Activated naive CD4-positive, alpha-beta T cell treated with anti-CD3 and anti-CD28 coated beads, Interleukin-2, amount 50 U/mL, for 24 hours (primary cell): Measurements from ENCODE around the gene SLC31A2.
"Not testable (repeated sequence)": the region's sequence is repeated elsewhere in the genome, so short reads cannot be mapped to it uniquely, and the experiment has no call there.

Experiments used
- H3K27ac Mint-ChIP-seq: one replicate; pipeline ENCODE4 v1.8.0; 2021; ENCODE audit warnings: mild to moderate bottlenecking, mixed read lengths
- H3K27me3 Mint-ChIP-seq: one replicate; pipeline ENCODE4 v1.8.0; 2021; ENCODE audit warnings: mixed read lengths
- H3K36me3 Mint-ChIP-seq: one replicate; pipeline ENCODE4 v1.8.0; 2021; ENCODE audit warnings: mixed read lengths
- H3K4me1 Mint-ChIP-seq: one replicate; pipeline ENCODE4 v1.8.0; 2021; ENCODE audit warnings: mixed read lengths
- H3K4me3 Mint-ChIP-seq: one replicate; pipeline ENCODE4 v1.8.0; 2021; ENCODE audit warnings: mild to moderate bottlenecking, mixed read lengths
- H3K9me3 Mint-ChIP-seq: one replicate; pipeline ENCODE4 v1.8.0; 2021; ENCODE audit warnings: mixed read lengths

The SLC31A2 gene, protein sequence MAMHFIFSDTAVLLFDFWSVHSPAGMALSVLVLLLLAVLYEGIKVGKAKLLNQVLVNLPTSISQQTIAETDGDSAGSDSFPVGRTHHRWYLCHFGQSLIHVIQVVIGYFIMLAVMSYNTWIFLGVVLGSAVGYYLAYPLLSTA

DNA sequence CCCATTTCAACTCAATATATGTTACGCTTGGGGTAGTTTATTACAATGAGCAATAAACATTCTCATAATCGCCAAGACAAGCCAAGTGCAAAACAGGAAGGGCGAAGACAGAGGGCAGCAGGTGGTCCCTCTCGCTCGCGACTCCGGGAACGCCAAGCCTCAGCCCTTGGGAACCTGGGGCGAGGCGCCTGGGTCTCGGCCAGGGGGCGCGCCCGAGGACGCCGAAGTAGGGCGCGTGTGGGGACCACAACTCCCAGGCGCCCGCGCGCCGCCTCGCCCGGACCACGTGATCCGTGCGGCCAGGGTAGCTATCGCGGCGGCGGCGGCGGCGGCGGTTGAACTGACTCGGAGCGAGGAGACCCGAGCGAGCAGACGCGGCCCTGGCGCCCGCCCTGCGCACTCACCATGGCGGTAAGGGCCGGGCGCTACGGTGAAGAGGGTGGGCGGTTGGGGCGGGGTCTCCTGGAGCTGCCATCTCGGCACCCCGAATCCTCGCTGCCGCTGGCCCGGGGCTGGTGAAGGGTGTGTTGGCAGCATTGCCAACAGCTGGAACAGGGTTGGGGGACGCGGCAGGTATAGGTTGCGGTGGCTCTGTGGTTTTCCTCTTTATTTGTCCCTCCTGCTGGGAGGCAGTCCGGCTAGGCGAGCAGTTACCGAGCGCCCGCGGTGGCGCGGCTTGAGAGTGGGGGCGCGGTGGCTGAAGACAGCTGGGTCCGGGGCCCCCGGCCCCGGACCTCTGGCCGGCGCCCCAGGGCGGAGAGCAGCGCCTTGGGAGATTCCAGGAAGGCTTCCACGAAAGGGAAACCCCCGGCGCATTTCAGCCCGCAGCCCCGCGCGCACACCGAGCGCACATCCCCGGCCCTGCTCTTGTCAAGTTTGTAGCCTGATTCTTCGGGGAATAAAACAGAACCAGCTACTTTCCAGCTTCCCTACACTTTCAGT is at the start of gene SLC31A2:
Gene SLC31A2 (plus strand): TSS at position 338 of the 942 bp plus-strand sequence. CDS start 68 bp downstream, at position 406.
- Mint-ChIP-seq H3K4me3 (peak within 1 kb of the TSS; percentile 82), H3K36me3 (no peaks in the 10 kb centered on the region), H3K4me1 (peaks cover 33% of the 10 kb centered on the region), H3K27ac (peak within 1 kb of the TSS; percentile 23), H3K9me3 (no peaks in the 10 kb centered on the region), H3K27me3 (no peaks in the 10 kb centered on the region)

DNA sequence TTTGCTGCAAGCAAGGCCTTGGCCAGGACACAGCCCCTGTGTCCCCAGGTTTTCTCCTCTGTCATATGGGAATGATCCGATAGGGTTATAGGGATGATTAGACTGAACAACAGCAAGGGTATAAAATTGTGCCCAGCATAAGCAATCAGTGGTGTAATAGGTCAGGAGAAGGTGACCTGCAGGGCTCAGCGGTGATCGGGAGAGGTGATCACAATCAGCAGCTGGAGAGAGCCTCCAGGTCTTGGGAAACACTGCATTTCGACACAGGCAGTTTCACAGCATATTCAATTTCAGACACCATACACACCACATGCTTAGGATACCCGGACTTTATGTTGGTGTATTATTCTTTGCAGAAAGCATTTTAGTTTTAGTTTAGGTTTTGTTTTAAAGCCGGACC is 45.5 kb upstream of the SLC31A2 start:
- H3K4me3 Mint-ChIP-seq, H3K27me3 Mint-ChIP-seq, H3K27ac Mint-ChIP-seq, H3K4me1 Mint-ChIP-seq, H3K9me3 Mint-ChIP-seq, H3K36me3 Mint-ChIP-seq: not testable (repeated sequence)

- H3K4me3 Mint-ChIP-seq, H3K36me3 Mint-ChIP-seq, H3K4me1 Mint-ChIP-seq, H3K27ac Mint-ChIP-seq, H3K27me3 Mint-ChIP-seq, H3K9me3 Mint-ChIP-seq: not testable (repeated sequence)
Observed at GRCh38 chr9:113111065-113111951, 39.5 kb upstream of the SLC31A2 start.

DNA sequence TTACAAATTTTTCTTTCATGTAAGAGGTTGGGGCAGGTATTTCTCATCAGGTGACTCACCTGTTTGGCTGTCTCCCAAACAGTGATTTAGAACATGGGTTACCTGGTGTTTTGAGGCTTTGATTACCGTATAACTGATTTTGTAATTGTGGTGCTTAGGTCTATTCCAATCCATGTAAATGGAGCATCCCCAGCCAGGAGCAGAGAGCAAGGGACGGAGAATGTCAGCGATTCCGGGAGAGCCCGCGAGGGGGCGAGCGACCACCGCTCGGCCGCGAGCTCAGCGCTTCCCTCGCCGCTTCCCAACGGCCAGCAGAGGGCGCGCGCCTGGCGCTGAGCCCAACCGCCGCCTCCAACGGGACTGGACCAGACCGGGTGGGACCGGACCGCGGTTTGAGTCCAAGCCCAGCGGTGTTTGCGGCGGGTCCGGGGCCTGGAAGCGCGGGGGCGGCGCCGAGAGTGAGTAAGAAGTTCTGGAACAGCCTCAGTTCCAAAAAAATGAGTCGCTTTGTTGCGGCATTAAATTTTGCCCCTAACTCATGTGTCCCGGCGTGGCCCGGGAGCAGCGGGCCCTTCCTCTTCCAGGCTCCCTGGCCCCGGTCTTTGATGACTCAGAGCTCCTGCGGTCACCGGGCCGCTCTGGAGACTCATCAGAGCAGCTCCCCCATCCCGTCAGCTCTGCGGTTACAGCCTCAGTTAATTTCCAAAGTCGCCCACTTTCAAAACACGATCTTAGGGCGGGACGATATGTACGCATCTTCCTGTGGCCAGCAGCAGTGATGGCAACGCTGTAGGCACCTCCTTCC is 37.9 kb upstream of the SLC31A2 start:
- H3K4me1 Mint-ChIP-seq, H3K9me3 Mint-ChIP-seq, H3K4me3 Mint-ChIP-seq, H3K27ac Mint-ChIP-seq, H3K27me3 Mint-ChIP-seq, H3K36me3 Mint-ChIP-seq: not testable (repeated sequence)

DNA sequence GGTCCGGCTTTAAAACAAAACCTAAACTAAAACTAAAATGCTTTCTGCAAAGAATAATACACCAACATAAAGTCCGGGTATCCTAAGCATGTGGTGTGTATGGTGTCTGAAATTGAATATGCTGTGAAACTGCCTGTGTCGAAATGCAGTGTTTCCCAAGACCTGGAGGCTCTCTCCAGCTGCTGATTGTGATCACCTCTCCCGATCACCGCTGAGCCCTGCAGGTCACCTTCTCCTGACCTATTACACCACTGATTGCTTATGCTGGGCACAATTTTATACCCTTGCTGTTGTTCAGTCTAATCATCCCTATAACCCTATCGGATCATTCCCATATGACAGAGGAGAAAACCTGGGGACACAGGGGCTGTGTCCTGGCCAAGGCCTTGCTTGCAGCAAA is 32.0 kb upstream of the SLC31A2 start:
- H3K36me3 Mint-ChIP-seq, H3K4me3 Mint-ChIP-seq: not testable (repeated sequence)

GRCh38 chr9:113125386-113126035 is 25.3 kb upstream of the SLC31A2 start:
- H3K27me3 Mint-ChIP-seq: peaks cover 17% of the 10 kb centered on the region
- H3K36me3 Mint-ChIP-seq: no peaks in the 10 kb centered on the region
- H3K9me3 Mint-ChIP-seq: no peaks in the 10 kb centered on the region
- H3K4me3 Mint-ChIP-seq: no peak overlapping the region
- H3K27ac Mint-ChIP-seq: no peak overlapping the region
- H3K4me1 Mint-ChIP-seq: no peaks in the 10 kb centered on the region

More for the DNA sequence above, 32.0 kb upstream of the SLC31A2 start:
- not testable (repeated sequence) for H3K27me3 Mint-ChIP-seq, H3K9me3 Mint-ChIP-seq, H3K4me1 Mint-ChIP-seq, H3K27ac Mint-ChIP-seq

DNA sequence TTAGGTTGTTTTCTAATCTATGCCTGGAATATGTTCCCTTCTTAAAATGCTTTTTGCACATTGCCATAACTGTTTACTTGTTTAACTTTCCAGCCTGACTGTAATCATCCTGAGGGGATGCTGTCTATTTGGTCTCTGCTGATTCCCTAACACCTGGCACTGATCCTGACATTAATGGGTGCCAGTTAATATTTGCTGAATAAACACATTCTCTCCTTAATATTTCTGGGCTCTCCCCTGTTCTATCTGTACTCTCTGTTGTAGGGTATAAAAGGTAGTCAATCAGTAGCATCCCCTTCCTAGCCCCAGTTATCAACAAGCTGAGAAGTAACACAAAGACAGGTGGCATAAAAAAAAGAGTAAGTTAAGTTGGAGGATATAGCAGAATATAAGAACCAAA is 21.3 kb upstream of the SLC31A2 start:
- H3K36me3 Mint-ChIP-seq: no peaks in the 10 kb centered on the region
- no peaks in the 10 kb centered on the region for H3K4me1 Mint-ChIP-seq
- H3K9me3 Mint-ChIP-seq: no peaks in the 10 kb centered on the region
- H3K27me3 Mint-ChIP-seq: peaks cover 19% of the 10 kb centered on the region
- H3K4me3 Mint-ChIP-seq: no peak overlapping the region
- no peak overlapping the region for H3K27ac Mint-ChIP-seq

DNA sequence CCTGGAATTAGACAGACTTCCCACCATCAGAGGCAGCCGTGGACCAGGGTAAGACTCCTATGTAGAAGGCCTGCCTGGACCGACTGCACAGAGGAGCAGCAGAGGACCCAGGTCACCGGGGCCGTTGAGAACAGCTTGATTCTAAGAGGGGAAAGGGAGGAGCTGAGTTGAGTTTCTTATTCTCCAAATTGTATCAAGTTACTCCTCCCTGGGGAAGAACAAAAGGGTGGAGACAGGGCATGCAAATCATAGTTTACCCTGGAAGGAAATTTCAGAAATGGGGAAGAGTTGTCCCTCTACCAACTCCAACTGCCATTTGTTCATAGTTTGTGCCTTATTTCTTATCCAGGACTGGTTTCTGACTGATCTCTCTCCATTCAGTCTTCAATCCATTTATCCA is 20.9 kb upstream of the SLC31A2 start:
- no peaks in the 10 kb centered on the region for H3K36me3 Mint-ChIP-seq
- no peak overlapping the region for H3K4me3 Mint-ChIP-seq
- H3K27me3 Mint-ChIP-seq: peaks cover 19% of the 10 kb centered on the region
- no peaks in the 10 kb centered on the region for H3K4me1 Mint-ChIP-seq
- no peak overlapping the region for H3K27ac Mint-ChIP-seq
- H3K9me3 Mint-ChIP-seq: no peaks in the 10 kb centered on the region

GRCh38 chr9:113131689-113132151 is 19.1 kb upstream of the SLC31A2 start:
- H3K9me3 Mint-ChIP-seq: no peaks in the 10 kb centered on the region
- H3K4me1 Mint-ChIP-seq: no peaks in the 10 kb centered on the region
- H3K36me3 Mint-ChIP-seq: no peaks in the 10 kb centered on the region
- no peak overlapping the region for H3K4me3 Mint-ChIP-seq
- no peak overlapping the region for H3K27ac Mint-ChIP-seq
- peaks cover 14% of the 10 kb centered on the region for H3K27me3 Mint-ChIP-seq

DNA sequence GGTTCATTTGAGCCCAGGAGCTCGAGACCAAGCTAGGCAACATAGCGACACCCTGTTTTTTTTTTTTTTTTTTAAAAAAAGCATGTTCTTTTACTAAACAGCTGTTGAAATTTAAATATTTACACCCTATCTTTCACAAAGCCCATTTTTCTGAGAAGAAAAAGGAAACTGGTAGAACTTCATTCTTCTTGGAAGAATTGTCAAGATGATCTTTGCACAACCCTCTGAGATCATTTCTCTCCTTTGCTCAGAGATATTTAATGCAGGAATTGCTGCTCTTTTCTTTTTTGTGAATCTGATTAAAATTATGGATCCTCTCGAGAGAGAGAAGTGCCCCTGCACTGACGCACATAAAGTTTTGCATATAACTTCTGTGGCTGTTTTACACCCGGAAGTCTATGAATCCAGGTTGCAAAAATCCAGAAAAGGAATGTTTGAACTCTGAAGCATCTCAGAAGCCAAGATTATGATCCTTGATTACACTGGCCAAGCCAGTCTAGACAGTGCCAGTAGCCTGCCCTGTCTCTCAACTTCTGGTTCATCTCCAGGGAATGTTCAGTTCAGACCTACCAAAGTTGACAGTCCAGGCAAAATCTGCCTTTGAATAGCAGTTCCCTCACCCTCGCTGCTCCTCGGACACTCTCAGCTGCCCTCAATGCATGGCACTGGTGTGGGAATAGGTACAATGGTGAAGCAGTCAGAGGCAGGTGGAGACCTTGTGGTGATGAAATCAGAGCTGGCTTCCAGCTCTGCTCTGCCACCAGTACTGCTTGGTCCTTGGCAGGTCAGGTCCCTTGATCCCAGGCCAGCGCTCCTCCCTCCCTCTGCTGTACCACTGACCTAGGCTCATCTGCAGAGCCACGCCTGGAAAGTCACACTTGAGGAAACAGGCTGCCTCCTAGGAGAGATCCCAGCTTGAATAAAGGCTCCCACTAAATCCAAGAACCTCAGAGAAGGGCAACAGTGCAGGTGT is 13.3 kb upstream of the SLC31A2 start:
- Mint-ChIP-seq H3K36me3 (no peaks in the 10 kb centered on the region), H3K27ac (no peak overlapping the region), H3K27me3 (peaks cover 8% of the 10 kb centered on the region)

DNA sequence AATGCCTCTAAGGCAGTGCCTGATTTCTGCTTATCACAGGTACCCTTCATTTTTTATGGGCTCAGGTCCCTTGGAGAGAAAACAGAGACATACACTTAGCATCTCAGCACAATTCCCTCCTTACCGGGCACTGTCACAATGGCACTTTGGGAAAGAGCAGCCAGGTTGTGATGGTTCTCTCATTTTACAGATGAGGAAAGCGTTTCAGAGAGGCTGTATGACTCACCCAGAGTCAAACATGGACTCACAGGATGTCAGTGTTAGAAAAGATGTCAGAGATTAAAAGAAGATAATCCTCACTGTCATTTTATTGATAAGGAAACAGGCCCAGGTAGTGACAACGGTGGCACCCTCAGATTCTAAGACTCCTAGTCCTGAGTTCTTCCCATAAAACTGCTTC is 12.0 kb upstream of the SLC31A2 start:
- Mint-ChIP-seq H3K4me3 (no peak overlapping the region), H3K9me3 (no peaks in the 10 kb centered on the region), H3K36me3 (no peaks in the 10 kb centered on the region), H3K27ac (no peak overlapping the region), H3K27me3 (peaks cover 6% of the 10 kb centered on the region), H3K4me1 (no peaks in the 10 kb centered on the region)

More for the DNA sequence above, 13.3 kb upstream of the SLC31A2 start:
- H3K4me1 Mint-ChIP-seq: no peaks in the 10 kb centered on the region
- H3K4me3 Mint-ChIP-seq: no peak overlapping the region
- H3K9me3 Mint-ChIP-seq: no peaks in the 10 kb centered on the region

- Mint-ChIP-seq H3K36me3 (no peaks in the 10 kb centered on the region), H3K4me1 (no peaks in the 10 kb centered on the region), H3K9me3 (no peaks in the 10 kb centered on the region), H3K27ac (no peak overlapping the region), H3K27me3 (peaks cover 5% of the 10 kb centered on the region), H3K4me3 (no peak overlapping the region)
Observed at GRCh38 chr9:113139225-113139829, 11.5 kb upstream of the SLC31A2 start.

DNA sequence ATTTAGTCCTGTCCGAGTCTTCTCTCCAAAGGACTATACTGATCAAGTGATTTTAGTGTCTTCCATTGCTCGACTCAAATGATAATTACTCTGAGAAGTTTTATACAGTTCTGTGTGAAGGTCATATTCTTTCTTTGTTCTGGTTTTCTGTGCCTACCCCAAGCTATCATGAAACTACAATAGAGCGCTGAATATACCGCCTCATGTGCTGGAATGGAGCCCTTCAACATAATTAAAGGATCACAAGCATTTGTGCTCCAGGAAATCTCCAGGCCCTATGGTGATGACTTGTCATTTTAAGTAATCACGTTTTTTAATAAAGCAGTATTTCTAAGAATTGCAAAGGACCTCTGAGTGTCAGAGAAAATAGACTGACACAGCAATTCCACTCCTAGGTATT is 10.9 kb upstream of the SLC31A2 start:
- H3K9me3 Mint-ChIP-seq: no peaks in the 10 kb centered on the region
- H3K36me3 Mint-ChIP-seq: no peaks in the 10 kb centered on the region
- no peak overlapping the region for H3K4me3 Mint-ChIP-seq
- H3K27me3 Mint-ChIP-seq: peaks cover 9% of the 10 kb centered on the region
- no peak overlapping the region for H3K27ac Mint-ChIP-seq
- H3K4me1 Mint-ChIP-seq: no peaks in the 10 kb centered on the region
